ENCODE results near the gene SIRT3.

Gene SIRT3

GRCh38 chr11:270451-271318 lies 34.5 kb upstream of the SIRT3 start:
- no peak for DNase-seq

- peak; percentile 86 for DNase-seq
These were observed 33.2 kb upstream of the SIRT3 start for GRCh38 chr11:269146-269890.

- DNase-seq: peak; percentile 81
These were observed 32.6 kb upstream of the SIRT3 start for GRCh38 chr11:268716-269145.

- peak; percentile 76 for DNase-seq
These were observed 31.4 kb upstream of the SIRT3 start for GRCh38 chr11:267491-267994.

GRCh38 chr11:266676-267439 lies 30.7 kb upstream of the SIRT3 start:
- DNase-seq: peak; percentile 35

GRCh38 chr11:261624-262023 lies 25.5 kb upstream of the SIRT3 start:
- no peak for DNase-seq

GRCh38 chr11:259413-259812 lies 23.3 kb upstream of the SIRT3 start:
- no peak for DNase-seq

GRCh38 chr11:257766-258493 lies 21.8 kb upstream of the SIRT3 start:
- no peak for DNase-seq

- DNase-seq: no peak
These were observed 21.0 kb upstream of the SIRT3 start for GRCh38 chr11:256952-257737.

- DNase-seq: no peak
These were observed 19.7 kb upstream of the SIRT3 start for GRCh38 chr11:255816-256215.

GRCh38 chr11:255176-255575 lies 19.0 kb upstream of the SIRT3 start:
- DNase-seq: no peak

GRCh38 chr11:253886-254270 lies 17.7 kb upstream of the SIRT3 start:
- DNase-seq: no peak

GRCh38 chr11:253160-253885 lies 17.2 kb upstream of the SIRT3 start:
- DNase-seq: no peak

- DNase-seq: no peak
These were observed 16.5 kb upstream of the SIRT3 start for GRCh38 chr11:252666-253065.

- DNase-seq: no peak
These were observed 15.4 kb upstream of the SIRT3 start for GRCh38 chr11:251550-251949.

- DNase-seq: peak; percentile 41
These were observed 14.7 kb upstream of the SIRT3 start for GRCh38 chr11:250740-251299.

GRCh38 chr11:250274-250673 lies 14.1 kb upstream of the SIRT3 start:
- no peak for DNase-seq

GRCh38 chr11:249062-249461 lies 12.9 kb upstream of the SIRT3 start:
- no peak for DNase-seq

- DNase-seq: no peak
These were observed 8.2 kb upstream of the SIRT3 start for GRCh38 chr11:244376-244775.

- DNase-seq: no peak
These were observed 5.5 kb upstream of the SIRT3 start for GRCh38 chr11:241634-242033.

GRCh38 chr11:240315-240714 lies 4.2 kb upstream of the SIRT3 start:
- DNase-seq: no peak

Data from RPMI8226 (cell line).